Measurements from ENCODE around the gene SNCB.

The SNCB gene

DNA sequence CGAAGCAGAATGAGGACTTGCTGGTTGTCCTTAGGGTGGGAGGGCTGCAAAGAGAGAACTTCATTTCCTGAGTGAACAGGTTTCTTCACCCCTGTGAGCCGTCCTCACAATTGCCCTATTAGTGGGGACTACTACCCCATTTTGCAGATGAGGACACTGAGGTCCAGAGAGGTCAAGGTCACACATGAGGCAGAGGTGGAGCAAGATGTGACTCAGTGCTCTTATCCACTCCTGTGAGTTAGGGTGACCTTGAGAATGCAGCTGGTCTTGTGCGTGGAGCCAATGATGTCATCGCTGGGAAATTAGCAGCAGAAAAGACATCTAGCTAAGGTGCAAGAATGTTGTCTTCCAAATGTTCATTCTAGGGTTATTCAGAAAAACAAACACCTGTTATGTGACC is 47.3 kb downstream of the SNCB start:
- Histone ChIP-seq H3K4me1 (ENCODE audit: control insufficient read depth in 1 of 2, insufficient read depth in 1 of 2, low read depth in 1 of 2, low read length in 1 of 2) (no peaks in the 10 kb centered on the region), H3K4me3 (ENCODE audit: low read depth in 1 of 2, low read length in 1 of 2) (no peak overlapping the region), H3K27me3 (peaks cover 2% of the 10 kb centered on the region), H3K9me3 (peaks cover 18% of the 10 kb centered on the region), H3K36me3 (no peaks in the 10 kb centered on the region), H3K27ac (no peak overlapping the region)
- TF ChIP-seq, protein P1, sequence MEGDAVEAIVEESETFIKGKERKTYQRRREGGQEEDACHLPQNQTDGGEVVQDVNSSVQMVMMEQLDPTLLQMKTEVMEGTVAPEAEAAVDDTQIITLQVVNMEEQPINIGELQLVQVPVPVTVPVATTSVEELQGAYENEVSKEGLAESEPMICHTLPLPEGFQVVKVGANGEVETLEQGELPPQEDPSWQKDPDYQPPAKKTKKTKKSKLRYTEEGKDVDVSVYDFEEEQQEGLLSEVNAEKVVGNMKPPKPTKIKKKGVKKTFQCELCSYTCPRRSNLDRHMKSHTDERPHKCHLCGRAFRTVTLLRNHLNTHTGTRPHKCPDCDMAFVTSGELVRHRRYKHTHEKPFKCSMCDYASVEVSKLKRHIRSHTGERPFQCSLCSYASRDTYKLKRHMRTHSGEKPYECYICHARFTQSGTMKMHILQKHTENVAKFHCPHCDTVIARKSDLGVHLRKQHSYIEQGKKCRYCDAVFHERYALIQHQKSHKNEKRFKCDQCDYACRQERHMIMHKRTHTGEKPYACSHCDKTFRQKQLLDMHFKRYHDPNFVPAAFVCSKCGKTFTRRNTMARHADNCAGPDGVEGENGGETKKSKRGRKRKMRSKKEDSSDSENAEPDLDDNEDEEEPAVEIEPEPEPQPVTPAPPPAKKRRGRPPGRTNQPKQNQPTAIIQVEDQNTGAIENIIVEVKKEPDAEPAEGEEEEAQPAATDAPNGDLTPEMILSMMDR (IDR thresholded peaks at IDR 0.05): no peak

DNA sequence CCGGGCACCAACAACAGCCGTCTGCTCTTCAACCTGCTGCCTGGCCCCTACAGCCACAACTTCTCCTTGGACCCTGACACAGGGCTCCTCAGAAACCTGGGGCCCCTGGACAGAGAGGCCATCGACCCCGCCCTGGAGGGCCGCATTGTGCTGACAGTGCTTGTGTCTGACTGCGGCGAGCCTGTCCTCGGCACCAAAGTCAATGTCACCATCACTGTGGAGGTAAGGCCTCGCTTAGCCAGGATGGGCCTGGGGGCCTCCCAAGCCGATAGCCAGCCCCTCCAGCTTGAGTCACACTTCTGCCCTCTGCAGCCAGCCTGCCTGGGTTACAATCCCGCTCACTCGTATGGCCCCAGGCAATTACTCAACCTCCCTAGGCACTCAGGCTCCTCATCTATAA is 49.0 kb downstream of the SNCB start:
- H3K27ac ChIP-seq: no peak overlapping the region
- H3K4me3 ChIP-seq (ENCODE audit: low read depth in 1 of 2, low read length in 1 of 2): no peak overlapping the region
- H3K9me3 ChIP-seq: peaks cover 15% of the 10 kb centered on the region
- H3K4me1 ChIP-seq (ENCODE audit: control insufficient read depth in 1 of 2, insufficient read depth in 1 of 2, low read depth in 1 of 2, low read length in 1 of 2): no peaks in the 10 kb centered on the region
- H3K36me3 ChIP-seq: no peaks in the 10 kb centered on the region
- H3K27me3 ChIP-seq: no peaks in the 10 kb centered on the region
- TF ChIP-seq, protein P1 (IDR thresholded peaks at IDR 0.05): no peak

DNA sequence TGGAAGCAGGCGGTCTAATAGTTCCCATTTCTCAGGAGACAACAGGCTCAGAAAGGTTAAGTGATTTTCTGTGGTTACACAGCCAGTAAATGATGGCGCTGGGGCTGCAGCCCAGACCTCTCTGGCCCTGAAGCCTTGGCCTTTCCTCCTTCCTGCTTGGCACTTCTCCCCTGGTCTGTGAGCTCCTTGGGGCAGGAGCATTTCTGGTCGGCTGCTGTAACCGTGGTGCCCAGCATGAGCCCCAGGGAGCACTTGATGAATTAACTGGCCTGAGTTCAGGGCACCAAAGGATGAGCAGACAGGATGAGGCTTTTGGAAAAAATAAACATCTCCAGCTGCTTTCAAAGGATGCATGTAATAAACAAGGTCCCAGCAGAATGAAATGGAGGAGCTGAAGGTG is 51.0 kb downstream of the SNCB start:
- Histone ChIP-seq H3K27me3 (no peaks in the 10 kb centered on the region), H3K9me3 (no peaks in the 10 kb centered on the region), H3K36me3 (no peaks in the 10 kb centered on the region), H3K27ac (no peak overlapping the region), H3K4me1 (ENCODE audit: control insufficient read depth in 1 of 2, insufficient read depth in 1 of 2, low read depth in 1 of 2, low read length in 1 of 2) (no peaks in the 10 kb centered on the region), H3K4me3 (ENCODE audit: low read depth in 1 of 2, low read length in 1 of 2) (no peak overlapping the region)
- TF ChIP-seq, protein P1 (IDR thresholded peaks at IDR 0.05): no peak

DNA sequence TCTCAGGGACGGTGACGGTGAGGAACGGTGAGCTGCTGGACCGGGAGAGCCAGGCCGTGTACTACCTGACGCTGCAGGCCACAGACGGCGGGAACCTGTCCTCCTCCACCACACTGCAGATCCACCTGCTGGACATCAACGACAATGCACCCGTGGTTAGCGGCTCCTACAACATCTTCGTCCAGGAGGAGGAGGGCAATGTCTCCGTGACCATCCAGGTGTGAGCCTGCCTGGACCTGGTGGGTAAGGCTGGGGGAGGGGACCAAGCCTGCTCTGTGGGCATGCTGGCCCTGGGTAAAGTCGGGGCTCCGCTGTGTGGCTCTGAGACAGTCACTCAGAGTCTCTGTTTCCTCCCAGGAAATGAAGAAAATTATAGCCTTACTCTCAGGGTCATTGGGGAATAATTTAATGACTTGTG is 51.9 kb downstream of the SNCB start:
- TF ChIP-seq, protein P1 (IDR thresholded peaks at IDR 0.05): no peak
- Histone ChIP-seq H3K36me3 (no peaks in the 10 kb centered on the region), H3K27me3 (no peaks in the 10 kb centered on the region), H3K4me3 (ENCODE audit: low read depth in 1 of 2, low read length in 1 of 2) (no peak overlapping the region), H3K27ac (no peak overlapping the region), H3K9me3 (no peaks in the 10 kb centered on the region), H3K4me1 (ENCODE audit: control insufficient read depth in 1 of 2, insufficient read depth in 1 of 2, low read depth in 1 of 2, low read length in 1 of 2) (peaks cover 0 to 6% of the 10 kb centered on the region in 2 experiments)

DNA sequence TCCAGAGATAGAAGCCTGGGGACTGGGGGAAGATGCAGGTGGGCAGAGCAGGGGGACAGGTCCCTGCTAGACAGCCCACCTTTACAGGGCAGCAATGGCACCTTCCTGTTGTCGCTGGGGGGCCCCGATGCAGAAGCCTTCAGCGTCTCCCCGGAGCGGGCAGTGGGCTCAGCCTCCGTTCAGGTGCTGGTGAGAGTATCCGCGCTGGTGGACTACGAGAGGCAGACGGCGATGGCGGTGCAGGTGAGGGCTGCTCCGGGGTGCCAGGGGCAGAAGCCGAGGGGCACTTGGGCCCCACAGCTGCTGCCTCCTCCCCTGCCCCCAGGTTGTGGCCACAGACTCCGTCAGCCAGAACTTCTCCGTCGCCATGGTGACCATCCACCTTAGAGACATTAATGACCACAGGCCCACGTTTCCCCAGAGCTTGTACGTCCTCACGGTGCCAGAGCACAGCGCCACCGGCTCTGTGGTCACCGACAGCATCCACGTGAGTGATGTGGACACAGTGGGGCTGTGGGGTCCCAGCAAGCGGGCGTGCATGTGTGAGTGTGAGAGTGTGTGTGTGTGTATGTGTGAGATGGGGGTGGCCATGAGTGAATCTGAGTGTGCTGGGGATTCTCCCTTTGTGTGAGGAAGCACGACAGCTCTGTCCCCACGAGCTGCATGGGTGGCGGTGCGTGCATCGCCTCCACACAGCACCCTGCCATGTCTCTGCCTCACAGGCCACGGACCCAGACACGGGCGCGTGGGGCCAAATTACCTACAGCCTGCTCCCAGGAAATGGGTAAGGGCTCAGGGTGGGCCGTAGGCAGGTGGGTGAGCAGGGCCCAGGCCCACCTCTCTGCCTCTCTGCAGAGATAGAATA is 52.8 kb downstream of the SNCB start:
- TF ChIP-seq, protein P1 (IDR thresholded peaks at IDR 0.05): no peak
- H3K27me3 ChIP-seq: peaks cover 5% of the 10 kb centered on the region

More for the DNA sequence above, 52.8 kb downstream of the SNCB start:
- Histone ChIP-seq H3K4me1 (ENCODE audit: control insufficient read depth in 1 of 2, insufficient read depth in 1 of 2, low read depth in 1 of 2, low read length in 1 of 2) (peaks cover 0 to 6% of the 10 kb centered on the region in 2 experiments), H3K27ac (no peak overlapping the region), H3K4me3 (ENCODE audit: low read depth in 1 of 2, low read length in 1 of 2) (no peak overlapping the region), H3K36me3 (no peaks in the 10 kb centered on the region), H3K9me3 (no peaks in the 10 kb centered on the region)

All from neutrophil (primary cell).